GM18868 (cell line): Measurements from ENCODE around the gene PADI2.

Experiments used
- ATAC-seq: cut with Tn5 transposase; IDR thresholded peaks from one replicate; pipeline ENCODE4 v1.9.1; 2021; ENCODE audit warnings: mild to moderate bottlenecking, moderate library complexity; ENCODE audit not compliant: unreplicated experiment

PADI2 gene

DNA sequence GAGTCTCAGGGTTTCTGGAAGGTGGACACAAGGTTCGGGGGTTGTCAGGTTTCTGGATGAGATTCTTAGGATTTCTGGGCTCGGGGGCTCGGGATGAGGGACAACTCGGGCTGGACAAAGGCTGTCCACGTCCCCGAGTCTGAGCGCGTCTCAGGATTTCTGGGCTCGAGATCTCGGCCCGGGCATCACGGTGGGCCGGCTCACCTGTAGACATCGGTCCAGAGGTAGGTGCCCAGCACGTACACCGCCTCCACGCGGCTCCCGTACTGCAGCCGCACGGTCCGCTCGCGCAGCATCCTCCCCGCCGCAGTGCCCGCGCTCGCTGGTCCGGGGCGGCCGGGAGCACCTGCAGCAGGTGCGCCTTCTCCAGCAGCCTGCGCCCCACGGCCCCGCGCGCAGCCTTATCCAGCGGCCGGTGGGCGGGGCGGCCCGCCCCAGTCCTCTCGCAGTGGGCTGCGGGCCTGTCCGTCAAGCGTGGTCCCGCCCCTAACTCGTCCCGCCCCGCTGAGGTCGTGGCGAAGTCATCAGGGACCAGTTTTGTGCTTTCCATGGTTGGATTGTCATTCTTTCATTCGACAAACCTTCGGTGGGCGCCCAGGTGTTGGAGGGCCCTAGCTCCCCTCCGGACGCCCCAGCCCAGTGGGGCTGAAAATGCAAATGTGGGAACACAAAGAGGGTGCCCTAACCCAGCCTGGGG lies at the start of gene PADI2:
PADI2 (minus strand) TSS at position 376 of the 697 bp plus-strand sequence; CDS start at position 296, 80 bp downstream.
- peak; percentile 53 for ATAC-seq

- no peak for ATAC-seq
Observed at GRCh38 chr1:17168091-17168876, 49.0 kb upstream of the PADI2 start.

DNA sequence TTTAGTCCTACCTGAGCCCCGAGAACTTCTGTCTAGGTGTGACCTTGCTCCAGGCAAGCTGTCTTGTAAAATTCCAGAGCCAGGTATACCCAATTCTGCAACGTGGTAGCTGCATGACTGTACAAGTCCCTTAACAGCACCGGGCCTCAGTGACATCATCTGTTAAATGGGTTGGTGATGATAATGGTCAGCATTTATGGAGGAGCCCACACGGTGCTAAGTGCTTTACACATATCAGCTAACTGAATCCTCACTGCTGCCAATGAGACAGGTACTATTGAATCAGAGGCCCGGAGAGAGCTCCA lies 48.5 kb upstream of the PADI2 start:
- ATAC-seq = no peak

GRCh38 chr1:17167041-17167785 lies 48.0 kb upstream of the PADI2 start:
- ATAC-seq = no peak

DNA sequence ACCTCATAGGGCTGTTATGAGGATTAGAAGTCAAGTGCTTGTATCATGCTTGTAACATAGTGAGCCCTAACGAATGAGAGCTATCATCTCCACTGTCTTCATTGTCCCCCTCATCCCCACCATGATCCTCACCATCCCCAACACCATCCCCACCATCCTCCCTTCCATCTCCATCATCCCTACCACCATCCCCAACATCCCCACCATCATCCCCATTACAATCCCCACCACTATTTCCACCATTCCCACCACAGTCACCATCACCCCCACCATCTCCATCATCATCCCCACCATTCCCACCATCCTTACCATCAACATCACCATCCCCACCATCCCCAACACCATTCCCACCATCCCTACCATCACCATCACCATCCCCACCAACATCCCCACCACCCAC lies 46.6 kb upstream of the PADI2 start:
- ATAC-seq = no peak

DNA sequence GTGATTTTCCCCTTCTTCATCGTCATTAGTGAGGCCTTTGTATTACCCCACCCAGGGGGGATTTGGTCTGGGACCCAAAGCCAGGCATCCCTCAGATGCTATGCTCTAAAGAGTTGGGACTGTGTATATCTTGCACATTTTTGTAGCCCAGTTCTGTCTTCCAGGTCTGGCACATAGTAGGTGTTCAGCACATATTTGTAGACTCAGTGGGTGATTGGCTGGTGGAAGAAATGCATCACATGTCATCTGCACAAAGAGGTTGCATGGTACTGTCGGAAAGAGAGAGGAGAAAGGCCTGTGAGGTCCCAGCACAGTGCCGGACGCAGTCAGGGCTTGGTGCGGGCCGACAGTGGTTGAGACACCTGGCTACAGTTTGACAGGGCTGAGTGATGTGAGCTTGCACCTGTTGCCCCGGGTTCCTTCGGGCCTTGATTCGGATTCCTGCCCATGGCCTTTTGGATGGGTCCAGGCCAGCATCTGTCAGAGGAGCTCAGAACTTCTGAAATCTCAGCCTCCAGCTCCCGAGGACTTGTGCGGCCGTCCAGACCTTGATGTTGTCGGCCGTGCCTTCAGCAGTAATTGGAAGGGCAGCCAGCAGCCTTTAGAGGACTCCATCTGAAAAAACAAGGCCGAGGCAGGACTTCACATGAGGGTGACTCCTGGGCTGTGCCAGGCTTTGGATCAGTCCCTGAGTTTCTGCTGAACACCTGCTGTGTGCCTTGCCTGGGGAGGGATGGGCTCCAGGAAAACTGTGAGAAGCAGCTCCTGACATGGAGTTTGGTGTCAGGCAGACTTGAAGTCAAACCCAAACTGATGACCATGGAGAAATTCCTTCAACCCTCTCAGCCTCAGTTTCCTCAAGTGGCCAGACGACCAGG lies 44.8 kb upstream of the PADI2 start:
- ATAC-seq = no peak

DNA sequence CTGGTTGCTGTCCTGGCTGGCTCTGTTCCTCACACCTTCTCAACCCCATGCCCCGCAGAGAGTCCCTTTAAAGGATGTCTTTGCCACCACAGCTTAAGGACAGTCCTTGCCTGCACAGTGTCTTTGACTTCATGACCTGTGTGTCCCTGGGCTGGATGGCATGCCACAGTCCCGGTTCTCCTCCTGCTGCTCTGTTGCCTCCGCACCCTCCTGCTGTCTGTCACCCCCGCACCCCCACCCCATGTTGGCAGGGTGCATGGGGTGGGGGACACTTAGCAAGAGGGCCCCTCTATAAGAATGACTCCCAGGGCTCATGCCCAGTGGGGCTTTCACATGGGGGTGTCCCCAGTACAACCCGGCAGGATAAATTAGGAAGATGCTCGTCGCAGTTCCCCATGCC lies 44.1 kb upstream of the PADI2 start:
- no peak for ATAC-seq

DNA sequence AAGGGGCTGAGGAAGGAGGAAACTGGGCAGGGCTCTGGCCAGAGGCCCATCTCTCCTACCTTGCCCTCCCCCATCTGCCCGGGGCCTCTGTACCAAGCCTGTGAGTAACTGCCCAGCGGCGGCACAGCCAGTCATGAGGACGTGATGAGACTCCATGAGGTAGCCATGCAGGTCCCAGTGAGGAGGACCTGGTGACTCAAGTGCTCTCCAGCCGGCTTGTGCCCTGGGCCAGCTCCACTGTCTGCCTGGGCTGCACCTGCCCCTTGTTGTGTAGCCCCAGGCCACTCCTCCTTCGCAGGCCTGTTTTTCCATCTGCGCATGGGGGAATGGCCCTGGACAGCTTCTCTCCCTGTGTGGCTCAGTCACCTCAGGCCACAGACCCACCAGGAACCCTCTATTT lies 43.7 kb upstream of the PADI2 start:
- ATAC-seq = no peak

DNA sequence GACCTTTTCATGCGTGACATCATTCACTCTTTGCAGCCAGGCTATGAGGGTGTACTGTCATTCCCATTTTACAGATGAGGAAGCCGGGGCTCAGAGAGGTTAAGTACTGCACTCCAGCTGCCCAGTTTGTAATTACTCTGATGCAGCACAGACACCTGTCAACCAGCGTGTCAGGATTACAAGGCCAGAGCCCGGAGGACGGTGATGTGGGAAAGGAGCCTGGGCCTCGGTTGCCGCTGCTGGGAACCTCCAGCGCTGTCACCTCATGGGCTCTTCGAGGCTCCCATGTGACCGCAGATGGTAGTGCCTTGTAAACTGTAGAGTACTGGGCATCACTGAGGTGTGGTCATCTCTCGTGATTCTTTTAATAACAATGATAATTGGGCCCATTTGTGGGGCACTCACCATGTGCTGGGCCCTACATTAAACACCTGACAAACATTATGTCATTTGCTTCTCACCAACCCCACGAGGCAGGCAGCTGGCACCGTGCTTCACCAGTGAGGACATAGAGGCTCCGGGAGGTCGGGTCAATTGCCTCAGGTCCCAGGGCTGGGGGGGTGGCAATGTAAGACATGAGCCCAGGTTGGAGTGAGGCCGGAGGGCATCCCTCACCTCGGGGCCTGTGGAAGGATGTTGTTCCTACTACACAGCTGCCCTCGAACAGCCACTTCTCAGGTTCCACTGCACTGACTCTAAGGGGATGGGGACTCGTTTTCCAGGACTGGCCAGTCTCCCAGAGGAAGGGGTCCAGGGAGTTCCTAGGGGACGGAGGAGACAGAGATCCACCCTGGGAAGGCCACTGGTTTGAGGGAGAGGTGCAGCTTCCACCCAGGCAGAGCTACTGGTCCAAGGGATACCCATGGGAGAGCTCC lies 42.9 kb upstream of the PADI2 start:
- no peak for ATAC-seq

GRCh38 chr1:17161137-17161740 lies 42.0 kb upstream of the PADI2 start:
- ATAC-seq = no peak

DNA sequence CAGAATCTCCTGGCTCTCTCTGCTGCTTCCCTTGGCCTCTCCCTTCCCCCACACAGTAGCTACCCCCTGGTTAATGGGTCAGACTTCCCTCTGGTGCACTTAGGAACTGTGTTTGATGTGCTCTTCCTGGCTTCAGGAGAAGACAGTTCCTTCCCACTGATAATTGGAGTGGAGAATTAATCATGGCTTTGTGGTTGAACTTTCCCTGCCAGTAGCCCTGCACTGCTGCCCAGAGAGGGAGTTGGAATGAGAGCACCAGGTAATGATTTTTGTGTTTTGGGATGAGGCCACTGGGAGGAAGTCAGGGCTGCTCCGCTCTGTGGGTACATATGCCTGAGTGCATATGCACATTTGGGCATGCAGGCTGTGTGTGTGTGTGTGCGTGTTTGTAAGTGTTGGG lies 39.7 kb upstream of the PADI2 start:
- ATAC-seq = no peak

- ATAC-seq = no peak
Observed at GRCh38 chr1:17156108-17156507, 36.9 kb upstream of the PADI2 start.

DNA sequence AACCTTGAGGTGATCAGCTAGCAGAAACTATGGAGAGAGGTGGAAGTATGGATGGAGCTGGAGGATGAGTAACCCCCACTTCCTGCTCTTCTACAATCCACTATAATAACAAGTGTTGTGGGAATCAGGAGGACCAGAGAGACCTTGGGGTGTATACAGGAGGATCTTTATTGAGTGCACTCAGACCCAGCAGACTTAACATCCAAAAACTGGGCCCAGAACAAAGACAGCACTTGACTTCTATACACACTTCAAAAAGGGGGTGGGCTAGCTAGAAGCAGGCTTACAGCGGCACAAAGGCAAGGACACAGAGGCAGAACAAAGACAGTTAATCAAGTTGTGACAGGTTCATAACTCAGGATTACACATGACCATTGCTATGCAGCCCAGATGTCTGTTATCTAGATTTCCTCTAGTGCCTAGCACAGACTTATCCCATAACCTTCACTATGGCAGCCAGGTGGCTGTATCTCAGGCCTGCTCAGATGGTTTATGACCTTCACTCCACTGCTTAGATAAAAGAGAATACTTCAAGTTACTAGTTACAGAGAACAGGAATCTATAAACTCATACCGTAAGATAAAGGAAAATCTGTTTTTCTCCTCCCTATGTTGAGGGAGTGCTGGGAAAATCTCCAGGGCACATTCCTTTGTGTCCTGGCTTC lies 36.1 kb upstream of the PADI2 start:
- ATAC-seq = no peak

GRCh38 chr1:17149771-17150170 lies 30.5 kb upstream of the PADI2 start:
- ATAC-seq = no peak

DNA sequence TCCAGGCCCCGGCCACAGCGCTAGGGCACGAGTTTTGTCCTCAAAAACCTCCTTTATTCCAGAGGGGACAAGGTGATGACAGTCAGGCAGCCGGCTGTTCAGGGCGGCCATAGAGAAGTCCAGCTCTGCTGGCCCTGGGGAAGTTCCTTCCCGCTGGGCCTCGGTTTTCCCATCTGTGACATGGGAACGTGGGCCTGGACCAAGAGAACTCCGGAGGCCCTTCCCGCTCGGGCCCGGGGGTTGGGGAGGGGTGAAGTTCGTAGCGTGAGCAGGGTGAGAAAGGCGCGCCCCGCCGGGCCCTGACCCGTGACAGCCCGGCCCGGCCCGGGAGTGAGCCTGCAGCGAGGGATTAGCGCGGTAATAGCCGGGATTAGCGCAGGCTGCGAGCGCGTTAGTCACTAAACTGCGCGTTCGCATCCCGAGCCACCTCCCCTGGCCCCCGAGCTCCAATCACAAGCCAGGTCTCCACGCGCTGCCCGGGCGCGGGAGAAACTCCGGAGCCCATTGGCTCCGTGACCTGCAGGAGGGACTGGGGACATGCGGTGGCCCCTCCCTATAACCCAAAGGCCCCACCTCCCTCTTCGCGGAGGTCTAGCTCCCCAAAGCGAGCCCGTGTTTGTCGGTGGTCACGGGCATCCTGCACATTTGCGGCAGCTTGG lies 29.8 kb upstream of the PADI2 start:
- no peak for ATAC-seq

GRCh38 chr1:17145648-17146047 lies 26.4 kb upstream of the PADI2 start:
- no peak for ATAC-seq

DNA sequence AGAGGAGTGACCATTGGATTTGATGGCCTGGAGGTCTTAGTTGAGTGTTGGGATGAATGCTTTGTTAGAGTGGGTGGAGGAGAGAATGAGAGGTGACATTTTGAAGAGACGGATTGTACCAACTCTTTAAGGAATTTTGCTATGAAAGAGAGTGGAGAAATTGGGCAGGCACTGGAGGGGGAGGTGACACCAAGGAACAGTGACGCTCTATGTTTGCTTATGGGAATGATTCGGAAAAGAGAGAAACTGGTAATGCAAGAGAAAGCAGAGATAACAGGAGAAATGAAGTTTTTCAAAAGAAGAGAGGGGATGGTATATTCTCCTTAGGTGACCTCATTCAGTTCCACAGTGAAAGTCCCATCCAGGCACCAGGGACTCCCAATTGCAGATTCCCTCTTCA lies 24.5 kb upstream of the PADI2 start:
- no peak for ATAC-seq

GRCh38 chr1:17141441-17142197 lies 22.4 kb upstream of the PADI2 start:
- peak; percentile 68 for ATAC-seq
